PC-9 (cell line): Measurements from ENCODE around the gene MOCS3. TPM values are rescaled to one million over a fixed set of nuclear protein-coding genes. Genes with fewer than 3 reads are reported as not detected.
A peak's percentile ranks its signal among the peaks of the same experiment; 100 is the strongest.

Experiments
- BruUV-seq: library from RNA; stranded (reverse); fragments of 400-500 nt; replicated peaks from 2 replicates; lab custom pipeline; 2021; lab: Mats Ljungman, UMichigan
- CTCF ChIA-PET: fragments of 300-600 bp; sonication (Branson Sonifier 250); formaldehyde crosslinking; loops from one replicate; lab custom pipeline; 2022; ENCODE audit warnings: antibody characterized with exemption; lab: Charles Lee
- POLR2A ChIA-PET: fragments of 300-600 bp; sonication (Branson Sonifier 250); formaldehyde crosslinking; loops from one replicate; lab custom pipeline; 2022; ENCODE audit warnings: antibody characterized with exemption; ENCODE audit not compliant: unreplicated experiment; lab: Charles Lee
- DNase-seq, 2 experiments: peaks; one replicate each; pipeline versions ENCODE4 v3.0.0 to v3.0.0-alpha.2; 2015 to 2022; ENCODE audit warnings: mixed read lengths in 1 of 2
- H2AFZ ChIP-seq: fragments of 200-600 bp; sonication (generic); 2 replicates; pipeline ENCODE4 v1.8.1; 2017; ENCODE audit warnings: antibody characterized with exemption
- H3F3A ChIP-seq: fragments of 200-600 bp; sonication (generic); 2 replicates; pipeline ENCODE4 v1.8.1; 2017; ENCODE audit warnings: antibody characterized with exemption, mild to moderate bottlenecking, low read depth; ENCODE audit not compliant: insufficient read depth
- H3K27ac ChIP-seq: fragments of 200-600 bp; sonication (generic); 2 replicates; pipeline ENCODE4 v1.6.1; 2016; ENCODE audit warnings: mixed run types
- H3K27me3 ChIP-seq: fragments of 200-600 bp; sonication (generic); 2 replicates; pipeline ENCODE4 v1.6.1; 2016; ENCODE audit warnings: low read depth, mixed run types; ENCODE audit not compliant: insufficient read depth
- H3K36me3 ChIP-seq: fragments of 200-600 bp; sonication (generic); 2 replicates; pipeline ENCODE4 v1.6.1; 2016; ENCODE audit warnings: low read depth, mixed run types
- H3K4me1 ChIP-seq: fragments of 200-600 bp; sonication (generic); replicated peaks from 2 replicates; pipeline ENCODE4 v1.6.1; 2016; ENCODE audit warnings: mixed run types; ENCODE audit not compliant: insufficient read depth
- H3K4me2 ChIP-seq: fragments of 200-600 bp; sonication (generic); 2 replicates; pipeline ENCODE4 v1.6.1; 2017; ENCODE audit warnings: mixed run types
- H3K4me3 ChIP-seq: fragments of 200-600 bp; sonication (generic); 2 replicates; pipeline ENCODE4 v1.6.1; 2016; ENCODE audit warnings: mixed run types
- H3K79me2 ChIP-seq: fragments of 200-600 bp; sonication (generic); 2 replicates; pipeline ENCODE4 v1.6.1; 2017; ENCODE audit warnings: low read depth, mixed run types
- H3K9me2 ChIP-seq: fragments of 200-600 bp; sonication (generic); 2 replicates; pipeline ENCODE4 v1.8.1; 2017; ENCODE audit warnings: mild to moderate bottlenecking; ENCODE audit not compliant: insufficient read depth
- H3K9me3 ChIP-seq: fragments of 200-600 bp; sonication (generic); 2 replicates; pipeline ENCODE4 v1.8.1; 2016; ENCODE audit warnings: low read depth; ENCODE audit not compliant: insufficient read depth
- H4K20me1 ChIP-seq: fragments of 200-600 bp; sonication (generic); 2 replicates; pipeline ENCODE4 v1.8.1; 2017; ENCODE audit not compliant: insufficient read depth
- EZH2 ChIP-seq: fragments of 200-600 bp; sonication (generic); IDR thresholded peaks from 2 replicates; pipeline ENCODE4 v1.8.0; 2017; ENCODE audit warnings: antibody characterized with exemption, low read depth
- intact Hi-C: fragments of 100-400 bp; cut with micrococcal nuclease; formaldehyde crosslinking; loops from one replicate; pipeline ENCODE4 v1.10.0; 2022; ENCODE audit not compliant: unreplicated experiment
- total RNA-seq: library from RNA; stranded (reverse); gene quantifications from 2 replicates; pipeline ENCODE4 v1.2.3, GENCODE V29; 2021
- TF ChIP-seq, protein P1 (sequence below): fragments of 200-600 bp; sonication (generic); conservative IDR thresholded peaks from 2 replicates; pipeline ENCODE4 v1.6.1; 2017; ENCODE audit warnings: mixed run types, antibody characterized with exemption, mild to moderate bottlenecking, moderate library complexity

Gene MOCS3
- total RNA-seq, 1 experiment from 2014 or later = 4.8 TPM

DNA sequence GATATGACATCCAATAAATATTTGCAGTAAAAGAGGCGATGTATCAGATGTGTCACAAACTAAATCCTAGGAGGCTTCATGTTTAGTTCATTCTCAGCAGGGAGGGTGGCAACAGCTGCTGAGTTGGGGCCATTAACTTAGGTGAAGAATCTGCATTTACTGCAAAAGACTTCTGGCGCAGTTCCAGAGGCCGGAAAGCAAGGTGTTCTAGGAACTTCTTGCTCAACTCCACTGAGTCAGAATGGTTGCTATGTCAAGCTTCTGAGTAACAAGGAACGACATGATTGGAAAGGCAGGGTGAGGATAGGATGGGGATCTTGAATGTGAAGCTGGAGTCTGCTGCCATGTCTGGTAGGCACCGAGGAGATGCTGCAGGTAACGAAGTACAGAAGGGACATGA lies 39.1 kb upstream of the MOCS3 start:
- POLR2A ChIA-PET = no interaction called here

DNA sequence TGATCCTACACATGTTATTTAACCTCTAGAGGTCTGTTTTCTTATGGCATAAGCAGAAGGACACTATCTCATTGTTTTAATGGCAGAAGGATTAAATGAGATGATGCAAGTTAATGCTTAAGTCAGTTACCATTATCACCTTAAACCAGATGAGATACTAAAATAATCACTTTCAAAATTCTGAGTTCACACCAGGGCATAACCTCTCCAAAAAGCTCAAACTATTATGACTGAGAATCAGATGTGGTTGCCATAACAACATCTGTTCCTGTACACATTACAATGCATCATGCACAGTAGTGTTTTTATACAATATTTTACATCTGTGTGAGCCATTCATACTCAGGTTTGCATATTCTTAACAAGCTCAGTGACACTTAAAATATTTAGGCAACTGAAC lies 37.6 kb upstream of the MOCS3 start:
- Histone ChIP-seq H3K9me3 (no peaks in the 10 kb centered on the region), H3K4me3 (no peak overlapping the region), H3K4me1 (no peaks in the 10 kb centered on the region), H3K27me3 (no peaks in the 10 kb centered on the region), H2AFZ (no peak overlapping the region), H3K79me2 (peaks cover 99% of the 10 kb centered on the region), H3K27ac (0 out of 2 replicates have a peak overlapping the region, but pooled peaks have one; percentile 0), H3K4me2 (no peak overlapping the region), H3K36me3 (peaks cover 15% of the 10 kb centered on the region), H3K9me2 (no peaks in the 10 kb centered on the region), H4K20me1 (peaks cover 99% of the 10 kb centered on the region), H3F3A (peaks cover 13% of the 10 kb centered on the region)
- ChIA-PET CTCF (no interaction called here), POLR2A (no interaction called here)
- no peak for DNase-seq
- intact Hi-C loops = no loop called here
- TF ChIP-seq, protein P1, sequence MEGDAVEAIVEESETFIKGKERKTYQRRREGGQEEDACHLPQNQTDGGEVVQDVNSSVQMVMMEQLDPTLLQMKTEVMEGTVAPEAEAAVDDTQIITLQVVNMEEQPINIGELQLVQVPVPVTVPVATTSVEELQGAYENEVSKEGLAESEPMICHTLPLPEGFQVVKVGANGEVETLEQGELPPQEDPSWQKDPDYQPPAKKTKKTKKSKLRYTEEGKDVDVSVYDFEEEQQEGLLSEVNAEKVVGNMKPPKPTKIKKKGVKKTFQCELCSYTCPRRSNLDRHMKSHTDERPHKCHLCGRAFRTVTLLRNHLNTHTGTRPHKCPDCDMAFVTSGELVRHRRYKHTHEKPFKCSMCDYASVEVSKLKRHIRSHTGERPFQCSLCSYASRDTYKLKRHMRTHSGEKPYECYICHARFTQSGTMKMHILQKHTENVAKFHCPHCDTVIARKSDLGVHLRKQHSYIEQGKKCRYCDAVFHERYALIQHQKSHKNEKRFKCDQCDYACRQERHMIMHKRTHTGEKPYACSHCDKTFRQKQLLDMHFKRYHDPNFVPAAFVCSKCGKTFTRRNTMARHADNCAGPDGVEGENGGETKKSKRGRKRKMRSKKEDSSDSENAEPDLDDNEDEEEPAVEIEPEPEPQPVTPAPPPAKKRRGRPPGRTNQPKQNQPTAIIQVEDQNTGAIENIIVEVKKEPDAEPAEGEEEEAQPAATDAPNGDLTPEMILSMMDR = no peak
- no peak for TF ChIP-seq EZH2
- BruUV-seq = no TSS peak

More for the DNA sequence above, 39.1 kb upstream of the MOCS3 start:
- peaks cover 99% of the 10 kb centered on the region for H3K79me2 ChIP-seq
- no peak overlapping the region for H3K27ac ChIP-seq
- H3K4me1 ChIP-seq = no peaks in the 10 kb centered on the region
- no peak overlapping the region for H2AFZ ChIP-seq
- peaks cover 13% of the 10 kb centered on the region for H3K36me3 ChIP-seq
- no TSS peak for BruUV-seq
- peak; percentile 10 to 71 for DNase-seq
- H3F3A ChIP-seq = peaks cover 9% of the 10 kb centered on the region
- H4K20me1 ChIP-seq = peaks cover 99% of the 10 kb centered on the region
- no peaks in the 10 kb centered on the region for H3K9me3 ChIP-seq
- intact Hi-C loops = no loop called here
- H3K4me2 ChIP-seq = no peak overlapping the region
- no peak for TF ChIP-seq EZH2
- TF ChIP-seq, protein P1 = no peak
- CTCF ChIA-PET = no interaction called here
- no peaks in the 10 kb centered on the region for H3K9me2 ChIP-seq
- H3K4me3 ChIP-seq = no peak overlapping the region
- no peaks in the 10 kb centered on the region for H3K27me3 ChIP-seq

DNA sequence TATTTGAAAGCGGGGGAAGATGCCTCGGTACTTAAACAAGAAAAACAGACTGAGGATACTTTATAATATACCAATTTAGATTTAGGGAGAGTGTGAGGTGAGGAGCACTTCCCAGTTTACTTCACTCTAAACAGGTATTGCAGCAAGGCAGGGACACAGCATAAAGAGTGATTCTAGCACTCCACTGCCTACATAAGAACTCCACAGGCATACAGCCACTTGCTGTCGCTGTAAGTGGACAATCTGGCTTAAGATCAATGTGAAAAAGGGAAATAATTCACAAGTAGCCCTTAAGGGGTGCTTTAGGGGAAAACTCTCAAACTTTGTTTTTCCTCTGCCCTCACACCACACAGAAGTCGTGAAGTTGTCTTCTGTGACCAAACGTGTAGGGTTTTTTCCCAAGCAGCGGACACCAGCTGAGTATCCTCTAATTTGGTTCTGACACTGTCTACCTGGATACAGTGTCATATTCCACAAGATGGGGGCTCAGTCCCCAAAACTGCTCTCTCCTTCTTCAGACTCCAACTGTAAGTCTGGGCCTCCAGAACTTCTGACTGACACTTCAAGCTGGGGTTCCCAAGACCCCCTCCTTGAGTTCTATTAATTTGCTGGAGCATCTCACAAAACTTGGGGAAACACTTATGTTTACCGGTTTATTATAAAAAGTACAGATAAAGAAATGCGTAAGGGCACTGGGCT lies 36.7 kb upstream of the MOCS3 start:
- Histone ChIP-seq H3K4me3 (no peak overlapping the region), H3K79me2 (peaks cover 99% of the 10 kb centered on the region), H3K9me3 (no peaks in the 10 kb centered on the region), H3K9me2 (no peaks in the 10 kb centered on the region), H2AFZ (no peak overlapping the region), H3K36me3 (peaks cover 23% of the 10 kb centered on the region), H3K4me2 (no peak overlapping the region), H3K27me3 (no peaks in the 10 kb centered on the region), H3K4me1 (no peaks in the 10 kb centered on the region), H3K27ac (peak overlapping the region; percentile 0; the same call in 1 of the 2 replicates), H3F3A (peaks cover 20% of the 10 kb centered on the region), H4K20me1 (peaks cover 99% of the 10 kb centered on the region)
- no peak for TF ChIP-seq EZH2
- TF ChIP-seq, protein P1 = no peak
- DNase-seq = no peak
- POLR2A ChIA-PET = interaction anchor here (0.7 kb wide), 1 partner anchor 726 kb away, joined by 4 read pairs; no protein-coding TSS in a partner anchor
- no TSS peak for BruUV-seq
- intact Hi-C loops = no loop called here
- CTCF ChIA-PET = no interaction called here
